ENCODE results near the gene TRAM2.
"Not testable (repeated sequence)": the region's sequence is repeated elsewhere in the genome, so short reads cannot be mapped to it uniquely, and the experiment has no call there.

The TRAM2 gene

DNA sequence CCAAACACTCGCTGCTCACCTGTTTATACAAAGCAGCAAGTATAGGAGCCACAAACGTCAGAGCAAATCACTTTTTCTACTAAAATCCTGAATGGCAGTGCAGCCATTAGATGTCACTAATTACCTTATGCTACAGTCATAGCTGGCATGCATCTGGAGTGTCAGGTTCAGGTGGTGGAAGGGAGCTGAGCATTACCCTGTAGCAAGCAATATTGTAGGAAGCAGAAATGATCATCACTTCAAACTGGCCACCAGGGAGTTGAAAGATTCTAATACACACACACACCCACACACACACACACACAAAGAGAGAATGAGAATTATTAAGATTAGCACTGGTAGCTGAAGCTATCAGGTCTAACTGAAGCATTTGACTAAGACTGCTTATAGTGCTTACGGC, 80.9 kb downstream of the TRAM2 start:
- no peak for DNase-seq (ENCODE audit: low read depth in 2 of 3, low spot score in 2 of 3)

DNA sequence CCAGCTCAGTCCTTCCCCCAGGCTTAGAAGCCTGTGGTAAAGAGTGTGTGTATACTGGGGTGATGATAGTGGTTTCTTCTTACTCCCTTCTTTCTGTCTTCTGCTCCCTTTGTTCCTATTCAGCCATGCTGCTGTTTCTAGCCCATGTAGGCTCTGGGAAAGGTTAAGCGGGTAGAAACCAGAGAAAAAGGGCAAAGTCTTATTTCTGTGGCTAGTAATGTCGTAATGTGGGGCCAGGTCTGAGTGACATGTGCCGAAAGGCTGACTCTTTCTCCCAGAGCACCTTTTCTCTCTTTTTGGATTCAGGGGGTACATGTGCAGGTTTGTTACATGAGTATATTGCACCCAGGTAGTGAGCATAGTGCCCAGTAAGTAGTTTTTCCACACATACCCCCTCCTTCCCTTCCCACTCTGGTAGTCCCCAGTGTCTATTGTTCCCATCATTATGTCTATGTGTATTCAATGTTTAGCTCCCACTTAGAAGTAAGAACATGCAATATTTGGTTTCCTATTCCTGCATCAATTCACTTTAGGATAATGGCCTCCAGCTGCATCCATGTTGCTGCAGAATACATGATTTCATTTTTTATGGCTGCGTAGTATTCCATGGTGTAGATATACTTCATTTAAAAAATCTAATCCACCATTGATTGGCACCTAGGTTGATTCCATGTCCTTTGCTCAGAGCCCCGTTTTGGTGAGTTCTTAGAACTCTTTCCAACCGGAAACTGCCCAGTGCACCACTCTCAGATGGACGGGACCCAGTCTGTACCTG, 82.4 kb downstream of the TRAM2 start:
- no peak for DNase-seq (ENCODE audit: low read depth in 2 of 3, low spot score in 2 of 3)

DNA sequence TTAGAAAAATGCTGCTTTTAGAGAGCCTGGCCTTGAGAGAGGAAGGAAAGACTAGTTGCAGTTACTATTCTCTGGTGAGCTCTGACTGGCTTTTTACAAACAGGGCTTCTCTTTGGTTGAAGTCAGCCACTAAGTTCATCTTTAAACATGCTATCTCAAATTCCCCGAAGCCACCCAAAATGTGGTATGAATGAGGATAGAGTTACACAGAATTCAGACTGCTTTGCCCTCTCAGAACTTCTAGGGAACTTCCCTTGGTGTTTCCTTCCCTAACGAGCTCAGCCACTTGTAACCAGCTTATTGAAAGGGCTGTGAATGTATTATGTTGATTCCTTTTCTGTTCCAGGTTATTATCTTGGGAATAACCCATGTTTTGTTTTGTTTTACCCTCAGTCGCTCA, 83.2 kb downstream of the TRAM2 start:
- no peak for DNase-seq (ENCODE audit: low read depth in 2 of 3, low spot score in 2 of 3)

DNA sequence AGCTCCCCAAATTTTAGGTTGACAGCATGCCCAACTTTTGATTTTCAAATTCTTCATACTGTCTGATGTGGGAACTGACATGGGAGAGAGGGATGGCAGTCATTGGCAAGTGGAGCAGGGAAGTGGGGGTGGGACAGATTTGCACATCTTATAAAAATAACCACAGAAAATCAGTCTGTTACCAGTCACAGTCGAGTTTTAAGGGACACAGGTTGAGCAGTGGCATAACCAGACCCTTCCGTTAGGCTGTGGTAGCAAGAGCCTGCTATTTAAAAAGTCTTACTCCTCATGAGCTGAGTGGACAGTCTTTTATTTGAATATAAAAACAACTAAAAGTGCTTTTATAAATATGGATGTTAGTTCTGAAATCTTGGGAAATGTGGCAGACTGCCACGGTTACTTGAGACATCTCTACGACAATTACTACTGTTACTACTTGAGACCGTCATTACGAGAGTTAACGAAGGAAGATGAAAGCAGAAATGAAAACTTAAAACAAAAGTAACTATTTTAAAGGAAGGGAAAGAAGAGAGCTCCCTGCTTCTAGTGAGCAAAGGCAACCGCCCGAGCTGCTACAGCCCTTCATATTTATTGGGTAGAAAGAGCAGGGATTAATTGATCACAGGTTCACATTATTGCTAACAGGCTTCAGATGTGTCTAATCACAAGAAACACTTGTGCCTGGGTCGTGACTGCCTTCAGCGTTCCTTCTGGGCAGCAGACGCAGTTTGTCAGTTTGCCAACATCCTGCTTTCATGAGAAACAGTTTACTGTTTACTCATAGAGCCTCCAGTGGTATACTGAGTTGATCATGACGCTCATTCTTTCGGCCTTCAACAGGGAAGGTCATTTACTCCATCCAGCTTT, 85.4 kb downstream of the TRAM2 start:
- no peak for DNase-seq (ENCODE audit: low read depth in 2 of 3, low spot score in 2 of 3)

DNA sequence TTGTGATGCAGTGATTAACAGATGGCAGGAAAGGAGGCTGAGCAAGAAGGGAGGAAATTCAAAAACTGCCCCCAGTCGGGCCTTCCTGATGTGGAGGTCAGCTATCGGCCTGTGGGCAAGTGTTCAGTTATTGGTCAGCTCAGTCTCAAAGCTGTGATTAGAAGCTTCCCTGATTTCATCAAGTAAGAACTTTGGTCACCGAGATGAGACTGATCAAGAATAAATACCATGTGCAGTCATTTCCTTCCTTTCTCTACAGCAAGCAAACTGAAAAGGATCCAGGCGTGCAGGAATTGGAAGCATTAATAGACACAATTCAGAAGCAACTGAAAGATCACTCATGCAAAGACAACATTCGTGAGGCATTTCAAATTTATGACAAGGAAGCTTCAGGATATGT, 87.0 kb downstream of the TRAM2 start:
- no peak for DNase-seq (ENCODE audit: low read depth in 2 of 3, low spot score in 2 of 3)

DNA sequence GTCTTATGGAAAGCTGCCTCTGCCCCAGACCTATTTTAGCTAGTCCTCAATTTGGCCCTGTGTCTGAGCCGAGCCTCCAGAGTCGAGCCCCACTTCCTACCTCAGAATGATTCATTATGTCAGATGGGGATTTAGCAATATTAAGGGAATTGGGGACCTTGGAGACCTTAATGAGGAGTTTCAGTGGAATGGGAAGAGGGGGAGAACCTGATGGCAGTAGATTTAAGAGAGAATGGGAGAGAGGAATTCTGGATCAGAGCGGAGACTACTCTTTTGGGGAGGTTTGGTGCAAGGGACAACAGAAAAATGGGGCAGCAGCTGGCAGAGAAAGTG, 93.2 kb downstream of the TRAM2 start:
- DNase-seq (ENCODE audit: low read depth in 2 of 3, low spot score in 2 of 3): no peak

DNA sequence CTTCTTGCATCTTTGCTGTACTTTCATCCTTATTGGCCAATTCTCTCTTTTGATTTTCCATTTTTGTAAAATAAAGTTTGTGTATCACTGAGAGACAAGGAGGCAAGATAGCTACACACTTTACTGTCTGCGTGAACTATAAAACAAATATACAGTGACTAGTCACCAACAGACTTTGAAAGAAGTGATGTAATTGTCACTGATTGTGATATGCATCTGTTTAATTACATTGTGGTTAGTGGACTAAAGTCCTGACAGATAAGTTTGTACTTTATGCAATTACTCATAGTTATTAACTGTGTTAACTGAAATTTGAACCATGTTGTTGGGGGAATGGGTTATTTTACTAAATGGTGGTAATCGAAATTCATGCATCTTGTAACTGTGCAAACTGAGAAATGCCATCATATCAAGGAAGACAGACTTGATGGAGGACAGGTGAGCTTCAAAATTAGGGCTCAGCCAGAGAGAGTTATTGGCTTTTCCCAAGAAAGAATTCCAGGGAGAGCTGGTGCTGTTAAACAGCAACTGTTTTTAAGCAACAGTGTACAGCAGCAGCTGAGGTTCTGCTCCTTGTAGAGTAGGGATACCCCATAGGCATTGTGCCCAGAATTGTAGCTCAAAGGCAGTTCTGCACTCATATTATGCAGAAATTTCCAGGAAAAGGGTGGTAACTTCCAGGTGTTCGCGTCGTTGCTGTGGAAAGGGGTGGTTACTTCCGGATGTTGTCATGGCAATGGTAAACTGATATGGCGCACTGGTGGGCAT, 93.8 kb downstream of the TRAM2 start:
- DNase-seq (ENCODE audit: low read depth in 2 of 3, low spot score in 2 of 3): no peak

DNA sequence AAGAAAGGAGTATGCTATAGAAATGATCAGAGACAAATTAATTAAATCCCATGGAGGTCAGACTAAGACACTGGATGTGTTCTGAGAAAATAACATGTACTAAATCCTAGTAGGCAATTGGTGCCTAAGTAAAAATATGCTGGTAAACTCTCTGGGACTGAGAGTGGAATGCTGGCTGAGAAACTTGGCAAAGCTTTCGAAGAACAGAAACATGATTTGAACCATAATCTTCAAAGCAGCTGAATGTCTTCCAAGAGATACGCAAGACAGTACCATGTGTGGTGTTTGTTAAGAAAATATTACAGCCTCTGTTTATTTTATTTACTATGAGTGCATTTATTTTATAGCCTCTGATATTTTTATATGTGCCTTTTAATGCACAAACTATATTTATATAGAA, 101.6 kb downstream of the TRAM2 start:
- DNase-seq (ENCODE audit: low read depth in 2 of 3, low spot score in 2 of 3): no peak

DNA sequence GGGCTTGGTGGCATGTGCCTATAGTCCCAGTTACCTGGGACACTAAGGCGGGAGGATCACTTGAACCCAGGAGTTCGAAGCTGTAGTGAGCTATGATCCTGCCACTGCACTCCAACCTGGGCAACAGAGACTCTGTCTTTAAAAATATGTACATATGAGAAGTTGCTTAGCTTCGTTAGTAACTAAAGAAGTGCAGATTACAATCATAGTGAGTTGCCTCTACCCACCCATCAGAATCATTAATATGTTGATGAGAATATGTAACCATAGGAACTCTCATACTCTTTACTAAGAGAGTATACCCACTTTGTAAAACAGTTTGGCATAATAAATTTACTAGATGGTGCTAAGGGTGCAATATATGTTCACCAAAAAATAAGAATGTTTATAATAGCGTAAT, 102.7 kb downstream of the TRAM2 start:
- no peak for DNase-seq (ENCODE audit: low read depth in 2 of 3, low spot score in 2 of 3)

DNA sequence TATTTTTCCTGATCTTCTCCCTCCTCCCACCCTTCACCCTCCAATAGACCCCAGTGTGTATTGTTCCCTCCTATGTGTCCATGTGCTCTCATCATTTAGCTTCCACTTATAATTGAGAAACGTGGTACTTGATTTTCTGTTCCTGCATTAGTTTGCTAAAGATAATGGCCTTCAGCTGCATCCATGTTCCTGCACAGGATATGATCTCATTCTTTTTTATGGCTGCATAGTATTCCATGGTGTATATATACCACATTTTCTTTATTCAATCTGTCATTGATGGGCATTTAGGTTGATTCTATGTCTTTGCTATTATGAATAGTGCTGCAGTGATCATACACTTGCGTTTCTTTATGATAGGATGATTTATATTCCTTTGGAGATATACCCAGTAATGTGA, 115.7 kb downstream of the TRAM2 start:
- not testable (repeated sequence) for DNase-seq (ENCODE audit: low read depth in 2 of 3, low spot score in 2 of 3)

DNA sequence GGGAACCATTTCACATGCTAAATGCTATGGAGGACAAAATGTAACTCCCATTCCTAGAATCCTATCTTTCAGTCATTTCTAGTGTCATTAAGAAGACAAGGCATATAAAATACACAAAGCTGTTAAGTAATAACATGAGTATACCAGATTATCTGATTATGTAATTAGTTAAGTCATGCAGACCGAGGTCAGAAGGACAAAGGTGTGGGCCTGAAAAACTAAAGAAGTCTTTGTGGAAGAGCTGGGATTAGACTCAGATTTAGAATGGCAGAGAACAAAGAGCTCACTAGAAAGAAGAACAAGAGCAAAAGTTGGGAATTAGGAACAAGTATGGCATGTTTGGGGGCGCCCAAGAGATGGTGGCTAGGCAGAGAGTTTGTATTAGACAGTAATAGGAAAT, 119.8 kb downstream of the TRAM2 start:
- DNase-seq (ENCODE audit: low read depth in 2 of 3, low spot score in 2 of 3): no peak

DNA sequence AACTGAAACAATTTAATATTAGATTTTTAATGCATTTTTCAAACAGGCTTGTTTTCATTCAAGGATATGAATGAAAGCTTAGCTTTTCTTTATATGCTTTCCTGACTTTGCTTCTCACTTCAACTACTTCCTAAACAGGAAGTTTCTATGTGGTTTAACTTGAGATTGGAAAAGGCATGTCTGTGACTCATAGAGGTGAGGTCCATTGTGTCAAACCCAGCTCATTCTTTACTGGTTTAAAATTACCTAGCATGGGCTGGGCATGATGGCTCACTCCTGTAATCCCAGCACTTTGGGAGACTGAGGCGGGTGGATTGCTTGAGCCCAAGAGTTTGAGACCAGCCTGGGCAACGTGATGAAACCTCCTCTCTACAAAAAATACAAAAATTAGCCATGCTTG, 122.3 kb downstream of the TRAM2 start:
- DNase-seq (ENCODE audit: low read depth in 2 of 3, low spot score in 2 of 3): no peak

Data from activated CD8-positive, alpha-beta memory T cell treated with anti-CD3 and anti-CD28 coated beads for 48 hours (primary cell).